ENCODE data around the gene OR2V2. TPM values are rescaled to one million over a fixed set of nuclear protein-coding genes. Genes with fewer than 3 reads are reported as not detected.
"Not testable (repeated sequence)": the region's sequence is repeated elsewhere in the genome, so short reads cannot be mapped to it uniquely, and the experiment has no call there.

Gene OR2V2
- total RNA-seq, 1 donor from 2014 or later, result not detected

DNA sequence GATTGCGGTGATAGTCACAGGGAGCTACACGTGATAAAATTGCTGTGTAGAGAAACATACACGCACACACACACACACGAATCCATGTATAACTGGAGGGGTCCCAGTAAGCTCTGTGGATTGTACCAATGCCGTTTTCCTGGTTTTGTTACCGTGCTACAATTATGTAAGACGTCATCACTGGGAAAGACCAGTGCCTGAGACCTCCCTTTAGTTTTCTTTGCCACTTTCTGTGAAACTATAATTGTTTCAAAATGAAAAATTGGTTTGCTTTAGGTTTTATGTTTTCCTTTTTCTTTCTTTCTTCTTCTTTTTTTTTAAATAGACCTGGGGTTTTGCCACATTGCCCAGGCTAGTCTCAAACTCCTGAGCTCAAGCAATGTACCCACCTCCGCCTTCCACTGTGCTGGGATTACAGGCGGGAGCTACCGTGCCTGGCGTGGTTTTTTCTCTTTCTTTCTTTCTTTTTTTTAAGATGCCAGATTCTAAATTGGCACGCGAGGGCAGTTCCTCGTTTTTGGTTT, 21.3 kb downstream of the OR2V2 start:
- no peak for DNase-seq (ENCODE audit: low read depth in 2 of 2)

DNA sequence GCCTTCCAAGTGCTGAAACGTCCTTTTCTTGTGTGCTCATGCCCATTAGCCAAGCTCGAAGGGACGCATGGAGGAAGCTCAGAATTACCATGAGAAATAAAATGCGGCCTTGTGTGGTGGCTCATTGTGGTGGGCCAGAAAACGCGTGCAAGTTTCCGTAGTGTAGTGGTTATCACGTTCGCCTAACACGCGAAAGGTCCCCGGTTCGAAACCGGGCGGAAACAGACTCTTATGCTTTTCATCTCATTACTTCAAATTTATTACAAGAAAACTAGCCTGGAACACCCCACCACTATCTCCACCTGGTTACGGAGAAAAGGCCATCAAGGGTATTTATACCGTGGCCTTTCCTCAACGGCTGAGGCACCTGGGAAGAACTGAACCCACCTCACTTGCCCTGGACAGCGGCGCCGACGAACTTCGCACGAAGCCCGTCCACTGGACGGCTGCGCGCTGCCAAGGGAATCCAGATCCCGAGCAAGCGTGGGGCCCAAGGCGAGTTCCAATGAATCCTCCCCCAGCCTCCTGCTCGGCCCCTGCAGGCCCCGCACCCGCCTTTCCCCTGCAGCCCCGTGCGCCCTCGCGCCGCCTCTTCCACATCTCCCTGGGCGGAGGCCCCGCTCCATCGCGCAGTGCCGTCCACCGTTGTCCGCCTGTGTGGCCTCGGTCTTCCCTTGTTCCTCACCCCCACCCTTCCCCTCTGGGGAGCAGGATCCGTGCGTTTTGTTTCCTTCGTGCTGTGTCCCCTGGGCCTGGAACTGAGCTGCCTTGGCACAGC, 22.3 kb downstream of the OR2V2 start:
- peak in 1 of 2 donors; percentile 69 for DNase-seq (ENCODE audit: low read depth in 2 of 2)

DNA sequence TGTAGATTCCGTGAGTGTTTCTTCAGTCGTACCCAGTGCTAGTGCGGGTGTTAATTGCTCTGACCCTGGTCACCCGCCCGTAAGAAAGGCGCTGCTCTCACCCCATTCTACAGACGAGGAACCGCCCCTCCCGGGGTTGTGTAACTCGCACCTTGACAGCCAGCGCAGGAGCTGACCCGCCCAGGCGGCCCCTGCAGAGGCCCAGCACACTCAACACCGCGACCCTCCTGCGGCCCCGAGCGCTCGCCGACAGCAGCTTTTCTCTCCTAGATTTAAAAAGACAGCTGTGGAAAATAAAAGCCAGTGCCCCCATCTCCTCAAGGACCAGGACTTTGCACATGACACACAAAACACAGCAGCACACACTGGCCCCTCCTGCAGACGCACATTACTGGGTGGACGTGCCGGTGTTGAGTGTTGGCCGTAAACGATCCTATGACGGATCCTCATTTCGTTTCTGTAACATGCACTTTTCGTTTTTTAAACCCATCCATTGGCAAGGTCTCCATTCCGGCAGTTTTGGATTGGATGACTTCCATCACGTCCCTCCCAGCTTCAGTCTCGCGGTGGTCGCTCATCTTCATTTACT, 22.9 kb downstream of the OR2V2 start:
- no peak for DNase-seq (ENCODE audit: low read depth in 2 of 2)

DNA sequence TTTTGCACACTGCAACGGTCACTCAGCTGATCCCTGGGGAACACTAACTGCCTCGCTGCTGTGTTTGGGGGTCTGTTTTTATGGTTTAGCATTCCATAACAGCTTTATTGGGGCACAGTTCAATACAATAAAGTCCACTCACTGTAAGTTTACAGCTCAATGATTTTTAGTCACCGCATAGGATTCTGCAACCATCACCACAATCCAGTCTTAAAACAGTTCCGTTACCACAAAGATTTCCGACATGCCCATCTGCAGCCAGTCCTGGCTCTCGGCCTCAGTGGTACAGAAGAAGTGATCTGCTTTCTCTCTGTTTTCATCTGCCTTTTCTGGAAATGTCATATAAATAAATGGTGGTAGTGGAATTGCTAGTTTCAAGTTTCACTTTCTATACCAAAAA, 23.6 kb downstream of the OR2V2 start:
- no peak for DNase-seq (ENCODE audit: low read depth in 2 of 2)

DNA sequence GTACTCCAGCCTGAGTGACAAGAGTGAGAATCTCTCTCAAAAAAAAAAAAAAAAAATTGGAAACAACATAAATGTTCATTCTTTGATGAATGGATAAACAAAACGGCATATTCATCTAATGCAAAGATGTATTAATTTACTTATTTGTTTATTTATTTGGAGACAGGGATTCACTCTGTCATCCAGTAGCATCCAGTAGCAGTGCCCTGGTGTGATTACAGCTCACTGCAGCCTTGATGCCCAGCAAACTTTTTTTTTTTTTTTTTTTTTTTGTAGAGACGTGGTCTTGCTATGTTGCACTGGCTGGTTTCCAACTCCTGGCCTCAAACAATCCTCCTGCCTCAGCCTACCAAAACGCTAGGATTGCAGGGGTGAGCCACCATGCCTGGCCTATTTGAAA, 24.4 kb downstream of the OR2V2 start:
- no peak for DNase-seq (ENCODE audit: low read depth in 2 of 2)

DNA sequence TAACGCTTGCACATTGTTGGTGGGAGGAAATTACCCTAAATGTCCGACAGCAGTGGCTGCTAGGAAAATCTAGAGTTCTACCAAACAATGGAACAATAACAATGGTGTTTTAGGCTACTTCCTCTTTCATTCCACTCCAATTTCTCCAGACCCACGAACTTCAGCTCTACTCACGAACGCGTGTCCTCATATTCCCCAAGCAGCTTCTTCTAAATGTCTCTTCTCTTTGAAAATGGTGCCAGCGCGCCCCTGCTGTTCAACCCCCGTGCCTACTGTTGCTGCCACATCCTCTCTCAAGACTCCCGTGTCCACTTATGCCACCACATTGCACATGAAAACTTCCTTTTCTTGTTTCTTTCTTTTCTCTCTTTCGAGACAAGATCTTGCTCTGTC, 25.6 kb downstream of the OR2V2 start:
- DNase-seq (ENCODE audit: low read depth in 2 of 2), result no peak

DNA sequence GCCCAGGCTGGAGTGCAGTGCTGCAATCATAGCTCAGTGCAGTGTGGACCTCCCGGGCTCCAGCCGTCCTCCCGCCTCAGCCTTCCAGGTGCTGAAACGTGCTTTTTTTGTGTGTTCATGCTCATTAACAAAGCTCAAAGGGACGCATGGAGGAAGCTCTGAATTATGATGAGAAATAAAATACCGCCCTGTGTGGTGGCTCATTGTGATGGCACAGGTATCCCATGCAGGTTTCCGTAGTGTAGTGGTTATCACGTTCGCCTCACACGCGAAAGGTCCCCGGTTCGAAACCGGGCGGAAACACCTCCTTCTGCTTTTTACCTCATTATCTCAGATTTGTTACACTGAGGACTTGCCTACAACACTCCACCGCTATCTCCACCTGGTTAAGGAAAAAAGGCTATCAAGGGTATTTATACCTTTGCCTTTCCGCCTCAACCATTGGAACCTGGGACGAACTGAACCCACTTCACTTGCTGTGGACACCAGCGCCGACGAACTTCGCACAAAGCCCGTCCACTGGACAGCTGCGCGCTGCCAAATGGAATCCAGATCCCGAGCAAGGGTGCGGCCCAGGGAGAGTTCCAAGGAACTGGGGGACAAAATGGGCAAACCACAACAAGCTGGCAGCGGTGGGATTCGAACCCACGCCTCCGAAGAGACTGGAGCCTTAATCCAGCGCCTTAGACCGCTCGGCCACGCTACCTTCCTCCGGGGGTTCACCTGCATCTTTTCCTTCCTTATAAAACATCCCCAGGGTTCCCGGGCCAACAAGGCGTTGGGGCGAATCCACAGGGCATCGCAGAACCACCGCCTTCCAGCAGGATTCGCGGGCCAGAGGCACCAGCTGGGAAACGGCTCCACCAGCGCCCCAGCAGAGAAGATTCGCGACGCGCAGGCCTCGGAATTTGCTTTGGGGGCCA, 26.3 kb downstream of the OR2V2 start:
- peak in 1 of 2 donors; percentile 45 for DNase-seq (ENCODE audit: low read depth in 2 of 2)

DNA sequence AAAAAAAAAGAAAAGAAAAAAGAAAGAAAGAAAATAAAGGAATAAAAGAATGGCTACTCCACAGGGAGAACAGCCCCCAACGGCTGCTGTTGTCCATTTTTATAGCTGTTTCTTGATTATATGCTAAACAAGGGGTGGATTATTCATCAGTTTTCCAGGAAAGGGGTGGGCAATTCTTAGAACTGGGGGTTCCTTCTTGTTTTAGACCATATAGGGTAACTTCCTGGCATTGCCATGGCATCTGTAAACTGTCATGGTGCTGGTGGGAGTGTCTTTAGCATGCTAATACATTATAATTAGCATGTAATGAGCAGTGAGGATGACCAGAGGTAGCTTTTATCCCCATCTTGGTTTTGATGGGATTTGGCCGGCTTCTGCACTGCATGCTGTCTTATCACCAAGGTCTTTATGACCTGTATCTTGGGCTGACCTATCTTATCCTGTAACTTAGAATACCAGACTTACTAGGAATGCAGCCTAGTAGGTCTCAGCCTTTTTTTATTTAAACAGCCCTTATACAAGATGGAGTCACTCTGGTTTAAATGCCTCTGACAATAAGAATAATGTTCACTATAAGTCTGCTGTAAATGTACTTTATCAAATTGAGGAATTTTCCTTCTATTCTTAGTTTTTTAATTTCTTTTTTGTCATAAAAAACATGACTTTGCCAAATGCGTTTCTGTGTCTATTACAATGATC, 29.0 kb downstream of the OR2V2 start:
- DNase-seq (ENCODE audit: low read depth in 2 of 2), result no peak

DNA sequence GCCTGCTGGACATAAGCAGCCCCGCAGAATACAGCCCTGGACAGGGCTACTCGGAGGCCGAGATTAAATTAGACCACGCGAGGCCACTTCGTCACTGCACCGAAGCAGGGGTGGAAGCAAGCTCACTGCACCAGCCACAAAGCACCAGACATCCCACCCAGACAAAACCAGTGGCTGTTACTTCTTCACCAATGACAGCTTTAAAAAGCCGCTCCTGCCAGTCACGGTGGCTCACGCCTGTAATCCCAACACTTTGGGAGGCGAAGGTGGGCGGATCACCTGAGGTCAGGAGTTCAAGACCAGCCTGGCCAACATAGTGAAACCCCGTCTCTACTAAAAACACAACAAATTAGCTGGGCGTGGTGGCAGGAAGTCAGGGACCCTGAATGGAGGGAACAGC, 30.2 kb downstream of the OR2V2 start:
- DNase-seq (ENCODE audit: low read depth in 2 of 2), result not testable (repeated sequence)

DNA sequence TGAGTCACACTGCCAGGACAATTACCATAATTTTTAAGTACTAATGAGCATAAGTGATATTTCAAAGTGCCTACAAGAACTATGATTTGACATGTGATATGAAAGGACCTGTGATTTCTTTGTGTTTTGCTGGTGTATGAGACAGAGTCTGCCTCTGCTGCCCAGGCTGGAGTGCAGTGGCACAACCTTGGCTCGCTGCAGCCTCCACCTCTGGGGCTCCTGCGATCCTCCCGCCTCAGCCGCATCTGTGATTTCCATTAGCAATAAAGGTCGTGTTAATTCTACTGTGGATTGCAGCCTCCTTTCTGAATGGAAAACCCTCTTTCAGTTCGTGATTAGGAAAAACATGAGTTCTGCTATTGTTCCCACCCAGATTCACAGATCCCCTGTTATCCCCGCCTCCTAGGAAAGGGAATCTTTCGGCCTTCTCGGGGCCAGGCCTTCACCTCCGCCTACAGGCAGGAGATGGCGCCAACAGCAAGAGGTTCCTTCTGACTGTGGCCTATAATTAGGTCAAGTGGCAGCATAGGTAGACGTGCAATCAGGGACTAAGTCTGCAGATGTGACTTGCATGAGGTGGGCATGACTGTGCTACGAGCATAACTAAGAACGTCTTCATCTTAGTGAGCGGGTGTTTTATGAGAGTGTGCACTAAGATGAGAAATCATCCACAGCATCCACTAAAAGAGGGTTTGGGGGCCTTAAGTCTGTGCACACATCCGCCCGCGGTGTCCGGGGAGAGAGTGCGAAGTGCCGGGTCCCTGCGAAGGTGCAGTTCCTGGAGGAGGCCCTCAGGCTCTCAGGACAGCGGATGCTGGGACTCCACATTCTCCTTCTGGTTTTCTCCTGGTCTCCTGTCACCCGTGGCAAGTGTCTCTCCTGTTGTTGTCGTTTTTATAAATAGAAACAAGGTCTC, 34.5 kb downstream of the OR2V2 start:
- DNase-seq (ENCODE audit: low read depth in 2 of 2), result peak in 1 of 2 donors; percentile 77

DNA sequence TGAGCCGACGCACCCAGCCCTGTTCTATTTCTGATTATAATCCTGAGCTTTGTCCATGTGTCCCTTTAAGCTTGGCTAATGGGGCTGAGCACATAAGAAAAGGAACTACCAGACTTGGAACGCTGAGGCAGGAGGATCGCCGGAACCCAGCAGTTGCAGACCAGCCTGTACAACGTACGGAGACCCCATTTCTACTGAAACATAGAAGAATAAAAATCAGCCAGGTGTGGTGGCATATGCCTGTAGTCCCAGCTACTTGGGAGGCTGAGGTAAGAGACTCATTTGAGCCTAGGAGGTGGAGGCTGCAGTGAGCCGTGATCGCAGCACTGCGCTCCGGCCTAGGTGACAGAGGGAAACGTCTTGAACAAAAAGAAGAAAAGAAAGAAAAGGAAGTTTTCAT, 35.3 kb downstream of the OR2V2 start:
- DNase-seq (ENCODE audit: low read depth in 2 of 2), result no peak

DNA sequence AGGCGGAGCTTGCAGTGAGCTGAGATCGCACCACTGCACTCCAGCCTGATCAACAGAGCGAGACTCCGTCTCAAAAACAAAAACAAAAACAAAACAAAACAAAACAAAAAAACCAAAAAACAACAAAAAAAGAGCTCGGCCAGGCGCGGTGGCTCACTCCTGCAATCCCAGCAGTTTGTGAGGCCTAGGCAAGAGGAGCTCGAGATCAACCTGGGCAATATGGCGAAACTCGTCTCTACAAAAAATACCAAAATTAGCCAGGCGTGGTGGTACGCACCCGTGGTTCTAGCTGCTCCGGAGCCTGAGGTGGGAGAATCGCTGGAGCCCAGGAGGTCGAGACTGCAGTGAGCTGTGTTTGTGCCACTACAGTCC, 37.4 kb downstream of the OR2V2 start:
- no peak for DNase-seq (ENCODE audit: low read depth in 2 of 2)

DNA sequence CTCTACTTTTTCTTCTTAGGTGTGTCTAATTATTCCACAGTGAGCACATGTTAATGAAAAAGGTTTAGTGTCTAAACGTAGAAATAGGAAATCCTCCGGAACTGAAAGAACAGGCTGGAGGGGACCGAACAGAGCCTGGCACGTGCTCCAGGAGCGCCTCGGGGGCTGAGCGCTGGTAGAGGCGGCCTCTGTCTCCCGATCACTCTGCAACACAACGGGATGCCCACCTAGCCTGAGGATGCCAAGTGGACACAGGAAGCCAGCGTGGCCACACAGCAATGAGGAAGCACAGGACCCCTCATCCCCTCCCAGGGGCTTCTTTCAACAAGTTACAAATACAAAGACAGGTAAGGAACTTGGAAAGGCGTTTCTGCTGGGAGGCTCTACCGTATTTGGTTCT, 38.2 kb downstream of the OR2V2 start:
- DNase-seq (ENCODE audit: low read depth in 2 of 2), result no peak

DNA sequence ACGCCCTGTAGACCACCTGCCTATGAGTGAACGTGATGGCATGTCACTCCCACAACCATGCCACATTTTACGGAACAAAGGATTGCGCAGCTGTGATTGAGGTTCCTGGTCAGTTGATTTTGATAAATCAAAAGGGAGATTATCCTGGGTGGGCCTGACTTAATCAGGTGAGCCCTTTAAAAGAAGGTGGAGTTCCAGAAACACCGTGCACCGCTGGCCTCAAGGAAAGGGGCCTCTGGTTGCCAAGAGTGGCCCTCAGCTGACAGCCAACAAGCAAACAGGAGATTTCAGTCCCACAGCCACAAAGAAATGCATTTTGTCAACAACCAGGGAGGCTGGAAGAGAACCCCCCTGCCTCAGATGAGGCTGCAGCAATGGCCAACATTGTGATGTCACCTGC, 38.6 kb downstream of the OR2V2 start:
- DNase-seq (ENCODE audit: low read depth in 2 of 2), result no peak

DNA sequence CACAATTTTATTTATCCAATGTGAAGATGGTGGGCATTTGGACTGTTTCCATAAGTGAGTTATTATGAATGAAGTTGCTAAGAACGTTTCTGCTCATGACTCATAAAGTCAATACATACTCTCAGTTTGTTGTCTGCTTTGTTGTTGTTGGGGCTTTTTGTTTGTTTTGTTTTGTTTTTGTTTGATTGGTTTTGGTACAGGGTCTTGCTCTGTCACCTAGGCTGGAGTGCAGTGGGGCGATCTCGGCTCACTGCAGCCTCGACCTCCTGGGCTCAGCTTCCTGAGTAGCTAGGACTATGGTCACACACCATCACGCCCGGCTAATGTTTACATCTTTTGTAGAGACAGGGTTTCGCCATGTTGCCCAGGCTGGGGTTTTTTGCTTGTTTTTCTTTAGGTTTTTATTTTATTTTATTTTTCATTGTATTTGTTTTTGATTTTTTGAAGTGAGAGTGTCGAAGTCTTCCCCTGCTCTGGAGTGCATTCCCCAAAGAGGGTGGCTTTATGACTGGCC, 39.7 kb downstream of the OR2V2 start:
- no peak for DNase-seq (ENCODE audit: low read depth in 2 of 2)

DNA sequence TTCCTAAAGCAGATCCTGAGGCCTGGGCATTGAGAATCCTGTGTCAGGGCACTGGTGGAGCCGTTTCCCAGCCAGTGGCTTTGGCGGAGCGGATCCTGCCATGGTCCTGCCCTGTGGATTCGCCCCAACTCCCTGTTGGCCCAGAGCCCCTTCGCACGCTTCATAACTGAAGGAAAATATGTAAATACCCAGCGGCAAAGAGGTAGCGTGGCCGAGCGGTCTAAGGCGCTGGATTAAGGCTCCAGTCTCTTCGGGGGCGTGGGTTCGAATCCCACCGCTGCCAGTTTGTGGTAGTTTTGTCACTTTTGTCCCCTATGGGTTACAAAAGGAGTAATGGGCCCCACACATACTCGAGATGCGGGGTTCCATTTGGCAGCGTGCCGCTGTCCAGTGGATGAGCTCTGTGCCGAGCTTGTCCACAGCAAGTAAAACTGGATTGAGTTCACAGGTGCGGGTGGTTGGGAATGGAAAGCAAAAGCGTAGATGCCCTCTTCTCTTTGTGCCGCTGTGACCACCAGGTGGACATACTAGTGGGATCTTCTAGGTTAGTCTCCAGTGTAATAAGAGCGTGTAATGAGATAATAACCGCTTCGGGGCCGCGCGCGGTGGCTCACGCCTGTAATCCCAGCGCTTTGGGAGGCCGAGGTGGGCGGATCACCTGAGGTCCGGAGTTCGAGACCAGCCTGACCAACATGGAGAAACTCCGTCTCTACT, 40.3 kb downstream of the OR2V2 start:
- peak; percentile 71 to 78 for DNase-seq (ENCODE audit: low read depth in 2 of 2)

DNA sequence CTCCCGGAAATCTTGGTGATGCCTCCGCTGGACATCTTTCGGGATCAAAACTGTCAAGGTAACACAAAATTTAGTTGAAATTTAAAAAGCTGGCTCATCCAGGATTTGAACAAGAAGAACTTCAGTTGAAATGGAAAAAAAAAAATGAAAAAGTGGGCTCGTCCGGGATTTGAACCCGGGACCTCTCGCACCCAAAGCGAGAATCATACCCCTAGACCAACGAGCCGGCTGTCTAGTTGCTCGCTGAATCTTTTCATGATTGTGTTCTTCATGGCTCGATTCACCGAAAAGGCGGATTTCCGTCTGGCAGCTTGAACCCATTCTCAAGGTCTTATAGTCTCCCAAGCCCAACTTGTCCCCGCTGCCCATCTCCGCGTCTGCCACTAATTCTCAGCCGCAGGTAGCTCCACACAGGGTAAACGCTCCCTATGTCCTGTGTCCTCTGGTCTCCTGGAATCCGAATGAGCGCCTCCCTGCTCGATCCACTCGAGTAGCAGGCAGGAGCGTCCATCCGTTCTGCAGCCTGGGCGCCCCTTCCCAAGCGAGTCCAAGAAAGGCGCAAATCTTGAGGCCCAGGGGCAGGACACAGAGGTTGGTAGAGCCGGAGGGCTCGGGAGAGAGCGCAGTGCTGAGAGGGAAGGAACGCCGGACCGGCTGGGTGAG, 41.4 kb downstream of the OR2V2 start:
- peak in 1 of 2 donors; percentile 75 for DNase-seq (ENCODE audit: low read depth in 2 of 2)

DNA sequence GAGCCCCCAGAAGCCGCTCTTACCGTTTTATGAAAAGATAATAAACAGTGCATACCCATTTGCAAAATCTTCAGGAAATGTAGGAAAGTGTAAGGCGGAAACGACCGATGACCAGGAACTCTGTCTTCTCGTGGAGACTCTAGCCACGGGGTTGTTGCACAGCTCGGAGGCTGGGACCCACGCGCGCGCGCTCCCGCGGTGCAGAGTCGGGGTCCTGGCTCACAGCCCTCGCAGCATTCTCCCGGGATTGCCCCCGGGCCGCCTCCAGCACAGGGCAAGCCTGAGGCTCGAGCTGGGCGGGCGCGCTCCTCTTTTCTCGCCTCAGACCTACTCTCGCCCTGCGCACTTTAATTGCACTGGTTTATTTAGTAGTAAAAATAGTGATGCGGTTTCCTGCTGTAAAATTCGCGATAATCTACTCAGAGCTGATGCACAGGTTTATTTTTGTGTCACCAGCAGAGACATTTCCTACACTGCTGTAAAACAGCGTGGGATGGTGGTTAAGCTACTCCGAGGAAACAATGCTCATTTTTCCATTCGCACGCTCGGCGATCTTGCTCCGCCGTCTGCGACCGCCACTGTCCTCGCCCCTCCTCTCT, 42.1 kb downstream of the OR2V2 start:
- DNase-seq (ENCODE audit: low read depth in 2 of 2), result peak in 1 of 2 donors; percentile 60

Data from dermis microvascular lymphatic vessel endothelial cell (primary cell).